ENCODE measurements around the gene PRKRA. TPM values are rescaled to one million over a fixed set of nuclear protein-coding genes. Genes with fewer than 3 reads are reported as not detected.

PRKRA gene
- total RNA-seq, 1 experiment from 2014 or later = 49.8 TPM

DNA sequence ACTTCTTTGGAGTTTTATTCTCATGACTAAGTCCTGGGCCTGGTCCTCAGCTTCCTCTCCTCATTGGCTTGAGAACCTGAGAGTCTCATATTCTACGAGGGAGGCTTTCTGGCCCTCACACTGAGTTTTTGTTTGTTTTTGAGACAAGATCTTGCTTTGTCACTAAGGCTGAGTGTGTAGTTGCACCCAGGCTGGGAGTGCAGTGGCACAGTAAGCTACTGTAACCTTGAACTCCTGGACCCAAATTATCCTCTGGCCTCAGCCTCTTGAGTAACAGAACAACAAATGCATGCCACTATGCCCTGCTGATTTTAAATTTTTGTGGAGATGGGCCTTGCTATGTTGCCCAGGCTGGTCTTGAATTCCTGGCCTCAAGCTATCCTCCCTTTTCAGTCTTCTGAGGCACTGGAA lies 22.6 kb downstream of the PRKRA start (continued):
- no peak for TF ChIP-seq CTCF (IDR thresholded peaks at IDR 0.05 in 2 of 3, conservative IDR thresholded peaks at IDR 0.05 in 1 of 3; ENCODE audit: borderline replicate concordance in 1 of 3, insufficient read depth in 1 of 3, low read depth in 2 of 3, low read length in 2 of 3)

DNA sequence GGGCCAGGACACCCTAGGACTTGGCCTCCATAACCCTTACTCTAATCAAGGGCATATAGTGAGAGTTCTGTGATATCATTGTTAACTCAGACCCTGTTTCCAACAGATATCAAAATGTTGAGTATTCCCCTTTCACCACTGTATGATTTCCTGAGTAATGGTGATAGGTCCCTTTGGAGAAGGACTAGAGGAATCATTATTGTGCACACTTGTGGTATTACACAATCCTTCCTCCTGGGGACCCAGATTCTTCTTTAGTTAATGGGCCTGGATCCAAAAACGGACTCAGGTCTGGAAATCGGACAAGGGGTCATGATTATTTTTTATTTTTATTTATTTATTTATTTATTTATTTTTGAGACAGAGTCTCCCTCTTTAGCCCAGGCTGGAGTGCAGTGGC lies 23.5 kb downstream of the PRKRA start:
- no peak overlapping the region for H3K9ac ChIP-seq (ENCODE audit: low read length)
- H3K27ac ChIP-seq (ENCODE audit: low read depth, low read length) = no peak overlapping the region
- no peak overlapping the region for H3K4me3 ChIP-seq (replicated peaks in 1 of 2; ENCODE audit: low read depth in 1 of 2, low read length in 2 of 2)
- H3K36me3 ChIP-seq (ENCODE audit: control insufficient read depth in 1 of 2, insufficient read depth in 2 of 2, low read length in 2 of 2) = peaks cover 10 to 13% of the 10 kb centered on the region in 2 experiments; a peak in 3 of 4 replicates
- TF ChIP-seq ZFX (IDR thresholded peaks at IDR 0.05) = no peak
- TF ChIP-seq, protein P1, sequence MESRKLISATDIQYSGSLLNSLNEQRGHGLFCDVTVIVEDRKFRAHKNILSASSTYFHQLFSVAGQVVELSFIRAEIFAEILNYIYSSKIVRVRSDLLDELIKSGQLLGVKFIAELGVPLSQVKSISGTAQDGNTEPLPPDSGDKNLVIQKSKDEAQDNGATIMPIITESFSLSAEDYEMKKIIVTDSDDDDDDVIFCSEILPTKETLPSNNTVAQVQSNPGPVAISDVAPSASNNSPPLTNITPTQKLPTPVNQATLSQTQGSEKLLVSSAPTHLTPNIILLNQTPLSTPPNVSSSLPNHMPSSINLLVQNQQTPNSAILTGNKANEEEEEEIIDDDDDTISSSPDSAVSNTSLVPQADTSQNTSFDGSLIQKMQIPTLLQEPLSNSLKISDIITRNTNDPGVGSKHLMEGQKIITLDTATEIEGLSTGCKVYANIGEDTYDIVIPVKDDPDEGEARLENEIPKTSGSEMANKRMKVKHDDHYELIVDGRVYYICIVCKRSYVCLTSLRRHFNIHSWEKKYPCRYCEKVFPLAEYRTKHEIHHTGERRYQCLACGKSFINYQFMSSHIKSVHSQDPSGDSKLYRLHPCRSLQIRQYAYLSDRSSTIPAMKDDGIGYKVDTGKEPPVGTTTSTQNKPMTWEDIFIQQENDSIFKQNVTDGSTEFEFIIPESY (IDR thresholded peaks at IDR 0.05; ENCODE audit: extremely low read depth, insufficient replicate concordance, low read length) = no peak
- TF ChIP-seq YY1 (IDR thresholded peaks at IDR 0.05; ENCODE audit: extremely low read depth, insufficient replicate concordance, low read depth, low read length) = no peak
- no peak for TF ChIP-seq FOSL1 (IDR thresholded peaks at IDR 0.05; ENCODE audit: low read depth)
- TF ChIP-seq REST (IDR thresholded peaks at IDR 0.05; ENCODE audit: low read depth) = no peak
- TF ChIP-seq CTCF (IDR thresholded peaks at IDR 0.05 in 2 of 3, conservative IDR thresholded peaks at IDR 0.05 in 1 of 3; ENCODE audit: borderline replicate concordance in 1 of 3, insufficient read depth in 1 of 3, low read depth in 2 of 3, low read length in 2 of 3) = no peak
- TF ChIP-seq RAD21 (IDR thresholded peaks at IDR 0.05; ENCODE audit: low read depth) = no peak
- no peak for TF ChIP-seq ELF1 (IDR thresholded peaks at IDR 0.05; ENCODE audit: borderline replicate concordance, low read depth)
- no peak for TF ChIP-seq CEBPB (IDR thresholded peaks at IDR 0.05; ENCODE audit: low read depth)
- no peak for TF ChIP-seq ZNF274 (IDR thresholded peaks at IDR 0.05; ENCODE audit: low read depth, low read length)
- TF ChIP-seq SIN3A (IDR thresholded peaks at IDR 0.05; ENCODE audit: low read depth) = no peak
- TF ChIP-seq CBX3 (IDR thresholded peaks at IDR 0.05; ENCODE audit: low read depth) = no peak
- no peaks in the 10 kb centered on the region for H4K20me1 ChIP-seq (ENCODE audit: insufficient read depth)
- BruUV-seq (replicated peaks) = no TSS peak
- no peaks in the 10 kb centered on the region for H3K9me2 ChIP-seq (ENCODE audit: insufficient read depth)
- H2AFZ ChIP-seq (ENCODE audit: low read depth, low read length, poor library complexity, severe bottlenecking) = no peak overlapping the region
- no peak overlapping the region for H3K4me2 ChIP-seq (ENCODE audit: low read length)
- H3K27me3 ChIP-seq (ENCODE audit: insufficient read depth, low read length) = no peaks in the 10 kb centered on the region
- ATAC-seq = no peak
- ChIA-PET POLR2A (no interaction called here), CTCF (interaction anchor here (2.3 kb wide), 1 partner anchor 13 kb away, joined by 9 read pairs; no protein-coding TSS in a partner anchor), RAD21 (ENCODE audit: low non-redundant PET in 1 of 2, low total read pairs in 2 of 2, uncharacterized antibody in 2 of 2, unreplicated experiment in 2 of 2) (no interaction called here)
- H3K9me3 ChIP-seq (ENCODE audit: control insufficient read depth in 1 of 2, insufficient read depth in 1 of 2, low read depth in 1 of 2, low read length in 2 of 2) = no peaks in the 10 kb centered on the region
- DNase-seq (ENCODE audit: low read depth, low spot score) = no peak
- H3K79me2 ChIP-seq (ENCODE audit: insufficient read depth, low read length) = no peaks in the 10 kb centered on the region
- peaks cover 0 to 5% of the 10 kb centered on the region in 2 experiments; a peak in 1 of 4 replicates for H3K4me1 ChIP-seq (ENCODE audit: control insufficient read depth in 1 of 2, insufficient read depth in 2 of 2, low read length in 2 of 2)
- intact Hi-C loops (cut with micrococcal nuclease) = no loop called here
